ENCODE data around the gene ERGIC1.

- TF ChIP-seq CTCF (IDR thresholded peaks at IDR 0.05; ENCODE audit: insufficient read depth, low read length, poor library complexity, severe bottlenecking) (no peak), EZH2phosphoT487 (conservative IDR thresholded peaks at IDR 0.05; ENCODE audit: low read length) (no peak)
These were observed 8.3 kb upstream of the ERGIC1 start for GRCh38 chr5:172825610-172826204.
